GM21447 (cell line): ENCODE data around the gene CALHM5.

Experiments used
- ATAC-seq: cut with Tn5 transposase; IDR thresholded peaks from one replicate; pipeline ENCODE4 v1.9.1; 2021; ENCODE audit not compliant: unreplicated experiment

The CALHM5 gene

DNA sequence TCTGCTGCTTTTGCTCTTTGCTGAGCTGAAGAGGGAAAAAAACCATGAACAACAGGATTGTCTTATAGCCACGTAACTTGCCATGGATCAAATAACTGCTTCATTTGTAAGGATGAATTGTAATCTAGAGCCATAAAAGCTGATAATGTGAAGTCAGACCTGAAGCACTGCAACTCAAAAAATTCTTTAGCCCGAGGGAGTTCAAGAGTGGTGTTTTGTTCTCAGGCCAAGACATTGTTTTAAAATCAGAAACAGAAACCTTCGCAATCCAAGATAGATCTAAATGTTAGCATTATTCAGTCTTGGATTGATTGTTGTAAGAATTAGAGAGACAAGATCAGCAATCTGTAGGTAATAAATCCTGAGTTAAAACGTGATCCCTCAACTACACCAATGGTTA is 34.2 kb downstream of the CALHM5 start, which contains the start of gene TRAPPC3L:
Gene TRAPPC3L, minus strand, starts transcription at position 34 of the 400 bp plus-strand sequence. CDS start 170 bp downstream, outside the sequence.
- ATAC-seq: no peak

DNA sequence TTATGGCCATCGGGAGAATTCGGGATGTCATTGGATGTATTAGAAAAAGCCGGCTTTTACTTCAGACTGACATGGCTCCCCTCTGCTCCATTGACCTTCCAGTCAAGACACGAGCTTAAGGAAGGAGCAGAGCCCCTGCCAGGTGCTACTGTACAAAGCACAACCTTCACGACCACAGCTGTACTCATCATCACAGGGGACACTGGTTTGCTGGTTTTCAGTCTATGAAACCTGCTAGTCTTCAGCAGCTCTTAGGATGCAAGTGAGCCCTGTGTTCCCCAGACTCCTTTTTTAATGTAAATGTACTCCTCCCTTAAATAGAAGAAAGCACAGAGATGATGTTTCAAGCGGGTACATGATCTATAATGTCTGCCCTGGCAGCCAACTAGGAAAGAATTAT is 35.9 kb downstream of the CALHM5 start:
- no peak for ATAC-seq

DNA sequence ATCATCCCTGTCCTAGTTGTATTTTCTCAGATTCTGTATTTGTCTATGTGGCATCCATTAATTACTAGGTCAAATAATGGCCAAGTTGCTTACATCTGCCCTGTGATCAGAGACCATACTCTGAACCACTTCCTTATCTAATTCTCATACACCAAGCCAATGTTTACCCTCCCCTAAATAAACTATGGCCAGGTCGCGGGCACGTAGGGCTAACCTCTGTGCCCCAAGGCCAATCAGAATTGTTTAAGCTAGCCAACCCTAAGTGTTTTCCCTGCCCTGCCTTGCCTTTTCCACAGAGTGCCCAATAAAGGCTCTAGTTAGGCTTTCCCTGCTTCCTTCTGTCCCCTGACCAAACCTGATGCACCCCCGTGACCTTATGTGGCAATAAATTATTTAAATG is 39.4 kb downstream of the CALHM5 start:
- no peak for ATAC-seq

DNA sequence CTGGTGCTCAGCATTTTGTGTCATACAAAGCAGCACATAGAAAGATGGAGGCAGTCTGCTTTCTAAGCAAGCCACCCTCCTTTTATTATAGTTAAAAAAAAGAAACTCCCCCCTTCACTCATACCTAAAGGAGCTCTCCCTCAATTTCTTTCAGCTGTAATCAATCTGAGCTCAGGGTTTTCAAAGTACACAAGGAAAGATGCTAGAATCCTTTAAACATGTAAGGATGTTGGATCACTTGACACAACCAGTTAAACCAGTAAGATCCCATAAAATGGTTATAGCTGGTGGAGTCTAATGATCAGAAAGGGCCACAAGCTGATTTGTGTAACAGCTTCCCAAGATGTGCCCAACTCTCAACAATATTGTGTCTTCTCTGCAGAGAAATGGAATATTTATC is 42.0 kb downstream of the CALHM5 start, which contains the start of gene CALHM4:
Gene CALHM4, plus strand, starts transcription at position 301 of the 400 bp plus-strand sequence. Its CDS starts 43 bp downstream, at position 344.
- ATAC-seq: no peak

DNA sequence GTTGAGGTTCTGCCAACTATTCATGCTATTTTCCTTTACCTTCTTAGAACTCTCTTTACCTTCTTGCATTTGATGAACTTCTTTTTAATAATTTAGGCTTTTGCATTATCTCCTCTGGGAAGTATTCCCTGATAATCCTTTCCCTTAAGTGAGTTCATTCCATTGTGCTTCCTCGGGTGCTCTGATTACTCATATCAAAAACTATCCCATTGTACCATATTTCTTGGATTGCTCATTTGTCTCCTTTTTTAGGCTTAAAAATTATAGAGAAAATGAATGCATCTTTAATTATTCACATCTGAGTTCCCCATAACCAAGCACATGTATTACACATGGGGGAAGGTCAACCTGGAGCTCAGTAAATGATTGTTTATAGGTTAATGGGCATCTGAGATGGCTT is 44.6 kb downstream of the CALHM5 start:
- ATAC-seq: no peak

DNA sequence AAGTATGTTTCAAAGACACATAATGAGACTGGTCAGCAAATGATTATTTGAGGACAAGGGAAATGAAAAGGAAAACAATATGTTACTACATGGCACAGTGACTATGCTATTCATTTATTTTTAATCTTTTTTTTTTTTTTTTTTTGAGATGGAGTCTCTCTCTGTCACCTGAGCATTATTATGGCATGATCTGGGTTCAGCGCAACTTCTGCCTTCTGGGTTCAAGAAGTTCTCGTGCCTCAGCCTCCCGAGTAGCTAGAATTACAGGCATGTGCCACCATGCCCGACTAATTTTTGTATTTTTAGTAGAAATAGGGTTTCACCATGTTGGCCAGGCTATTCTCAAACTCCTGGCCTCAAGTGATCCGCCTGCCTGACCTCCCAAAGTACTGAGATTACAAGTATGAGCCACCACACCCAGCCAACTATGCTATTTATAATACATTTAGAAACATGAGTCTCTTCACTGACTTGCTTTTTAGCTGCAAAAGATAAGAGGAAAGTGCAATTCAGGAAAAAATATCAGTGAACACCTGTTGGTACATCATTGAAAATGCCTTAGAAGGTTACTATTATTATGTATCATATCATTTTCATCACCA is 45.5 kb downstream of the CALHM5 start:
- no peak for ATAC-seq

DNA sequence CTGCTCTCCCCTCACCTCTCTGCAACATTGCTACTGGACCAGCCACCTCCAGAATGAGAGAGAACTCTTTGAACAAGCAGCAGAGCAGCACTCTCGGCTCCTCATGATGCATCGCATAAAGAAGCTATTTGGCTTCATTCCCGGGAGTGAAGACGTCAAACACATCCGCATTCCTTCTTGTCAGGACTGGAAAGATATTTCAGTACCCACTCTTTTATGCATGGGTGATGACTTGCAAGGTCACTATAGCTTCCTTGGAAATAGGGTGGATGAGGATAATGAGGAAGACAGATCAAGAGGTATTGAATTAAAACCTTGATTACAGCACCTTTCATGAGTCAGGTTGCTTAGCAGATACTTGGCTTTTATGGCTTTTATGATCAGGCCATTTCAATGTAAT is 46.5 kb downstream of the CALHM5 start:
- no peak for ATAC-seq

DNA sequence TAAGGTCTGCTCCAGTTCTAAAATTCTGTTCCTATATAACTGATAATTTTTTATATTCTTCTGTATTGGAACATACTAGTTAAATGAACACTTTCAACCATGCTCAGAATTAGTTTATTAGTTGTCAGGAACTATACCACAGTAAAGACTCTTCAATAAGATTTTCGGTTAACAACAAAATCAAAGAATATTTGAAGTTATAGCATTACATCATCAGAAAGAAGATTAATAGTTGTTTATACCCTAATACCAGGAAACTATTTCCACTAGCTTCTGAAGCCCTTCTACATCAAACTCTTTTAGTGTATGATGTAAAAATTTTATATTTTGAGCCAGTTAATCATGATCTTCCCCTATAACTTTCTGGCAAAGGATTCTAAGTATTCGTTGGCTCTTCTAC is 48.7 kb downstream of the CALHM5 start:
- no peak for ATAC-seq

DNA sequence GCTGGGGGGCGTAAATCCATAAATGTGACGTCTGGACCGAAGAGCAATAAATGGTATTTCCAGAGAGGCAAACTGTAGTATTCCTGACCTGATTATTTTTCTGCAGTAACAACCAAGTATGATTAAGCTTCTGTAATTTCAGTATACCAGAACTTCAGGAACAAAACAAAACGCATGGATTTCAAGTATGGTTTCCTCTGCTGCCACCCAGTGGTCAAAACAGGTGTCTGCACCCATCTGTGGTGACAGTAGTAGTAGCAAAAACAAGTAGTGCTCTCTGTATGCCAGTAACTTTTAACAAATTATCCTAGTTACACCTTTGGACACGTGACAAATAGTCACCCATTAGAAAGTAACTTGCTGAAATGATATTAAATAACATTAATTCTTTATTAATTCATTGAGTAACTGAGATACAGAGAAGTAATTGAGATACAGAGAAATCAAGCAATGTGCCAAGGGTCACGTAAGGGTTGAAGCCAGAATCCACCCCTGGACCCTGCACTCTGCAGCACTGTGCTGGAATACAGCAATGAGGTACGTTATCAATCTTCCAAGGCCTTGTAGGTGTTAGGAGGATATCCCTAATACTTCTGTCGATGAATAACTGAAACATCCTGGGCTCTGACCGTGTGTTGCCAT is 50.1 kb downstream of the CALHM5 start:
- no peak for ATAC-seq

DNA sequence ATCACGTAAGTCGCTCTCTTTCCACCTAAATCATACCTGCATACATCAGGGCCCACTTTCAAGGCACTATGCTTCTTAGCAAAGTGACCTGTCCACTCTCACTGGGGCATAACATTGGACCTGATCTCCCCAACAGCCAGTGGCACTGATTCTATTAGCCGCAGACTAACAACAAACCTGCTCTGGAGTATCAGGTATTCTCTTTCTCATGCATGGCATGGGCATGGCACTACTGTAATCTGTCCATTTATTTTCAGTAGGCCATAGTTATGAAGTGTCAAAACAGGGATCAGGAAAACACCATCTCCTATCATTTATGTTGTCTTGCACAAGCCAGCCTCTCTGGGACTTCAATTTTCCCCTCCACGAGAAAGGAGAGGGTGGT is 50.6 kb downstream of the CALHM5 start:
- no peak for ATAC-seq

DNA sequence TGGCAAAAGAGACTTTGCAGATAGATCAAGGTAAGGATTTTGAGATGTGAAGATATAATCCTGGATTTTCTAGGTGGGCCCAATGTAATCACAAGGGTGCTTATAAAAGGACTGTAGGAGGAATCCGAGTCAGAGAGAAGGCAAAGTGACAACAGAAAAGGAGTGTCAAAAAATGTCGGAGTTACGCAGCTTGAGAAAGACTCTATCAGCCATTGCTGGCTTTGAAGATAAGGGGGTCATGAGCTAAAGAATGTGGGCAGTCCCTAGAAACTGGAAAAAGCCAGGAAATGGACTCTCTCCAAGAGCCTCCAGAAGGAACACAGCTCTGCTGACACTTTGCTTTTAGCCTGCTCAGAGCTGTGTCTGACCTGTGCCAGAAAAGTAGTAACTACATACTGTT is 51.2 kb downstream of the CALHM5 start:
- ATAC-seq: no peak

DNA sequence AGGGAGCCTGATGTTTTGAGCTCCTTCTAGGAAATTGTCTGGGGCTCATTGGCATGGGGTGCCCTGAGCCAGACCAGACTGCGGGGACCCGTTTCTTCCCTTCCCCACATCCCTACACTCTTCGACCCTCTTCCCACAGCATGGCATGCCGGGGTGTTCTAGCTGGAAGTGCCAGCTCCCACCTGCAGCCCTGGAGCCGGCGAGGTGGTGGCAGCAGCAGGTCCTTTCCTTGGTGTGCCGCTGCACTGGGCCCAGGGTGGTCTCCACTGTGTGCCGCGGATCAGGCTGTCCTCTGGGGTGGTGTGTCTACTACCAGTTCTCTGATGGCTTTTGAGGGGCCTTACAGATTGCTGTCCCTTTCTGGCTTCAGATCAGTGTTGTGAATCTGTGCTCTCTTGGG is 52.4 kb downstream of the CALHM5 start:
- ATAC-seq: no peak

DNA sequence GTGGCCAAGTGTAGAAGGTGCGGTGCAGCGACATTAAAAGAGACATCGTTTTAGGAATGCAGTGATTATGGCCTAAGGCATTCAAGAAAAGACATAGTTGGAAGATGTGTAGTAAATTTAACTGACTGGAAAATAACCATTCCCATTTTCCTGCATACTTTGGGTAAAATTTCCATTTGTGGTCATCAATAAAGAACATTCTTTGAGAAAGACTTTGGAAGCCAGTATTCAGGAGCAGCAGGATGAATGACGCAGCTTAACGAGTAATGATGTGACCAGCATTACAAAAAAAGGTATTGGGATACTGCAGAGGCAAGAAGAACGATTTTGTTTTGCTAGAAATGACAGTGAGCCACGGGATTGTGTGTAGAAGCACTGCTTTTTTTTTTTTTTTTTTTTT is 52.9 kb downstream of the CALHM5 start:
- ATAC-seq: no peak

DNA sequence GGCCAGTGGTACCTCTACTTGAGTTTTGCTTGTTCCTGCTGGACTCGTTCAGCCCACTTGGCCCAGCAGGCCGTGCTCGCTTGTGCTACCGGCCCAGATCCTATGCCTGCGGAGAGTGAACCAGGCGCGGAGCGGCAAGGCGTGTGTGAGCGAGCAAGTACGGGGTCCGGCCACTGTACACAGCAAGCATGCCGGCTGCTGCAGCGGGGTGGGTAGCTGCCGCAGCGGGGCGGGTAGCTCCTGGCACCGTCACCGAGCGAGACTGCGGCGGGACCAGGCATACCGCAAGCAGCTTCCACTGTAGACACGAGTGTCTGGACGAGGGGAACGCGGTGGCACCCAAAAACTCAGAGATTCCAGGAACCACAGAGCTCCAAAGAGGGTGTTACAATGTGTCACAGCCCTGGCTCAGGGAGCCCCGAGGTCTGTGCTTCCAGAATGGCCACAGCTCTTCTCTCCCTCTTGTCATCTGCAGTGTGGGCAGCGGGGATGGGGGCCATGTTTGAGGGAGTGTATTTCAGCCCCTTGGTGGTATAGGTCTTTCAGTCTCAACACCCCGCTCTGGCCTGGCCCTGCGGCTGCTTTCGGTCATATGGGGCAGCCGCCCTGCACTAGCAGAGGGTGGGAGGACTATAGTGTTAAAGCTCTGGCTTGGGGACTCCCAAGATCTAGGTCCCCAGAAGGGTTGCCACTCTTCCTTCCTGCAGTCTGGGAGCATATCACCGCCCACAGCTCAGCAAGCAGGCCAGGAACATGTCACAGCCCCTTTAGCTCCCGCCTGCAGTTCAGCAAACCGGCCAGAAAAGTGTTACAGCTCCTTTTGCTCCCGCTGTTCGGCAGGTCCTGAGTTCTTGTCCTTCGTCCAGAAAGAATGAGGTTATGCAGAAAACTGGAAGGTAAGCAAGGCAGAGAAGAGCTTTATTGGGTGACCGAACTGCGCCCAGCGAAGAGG is 53.8 kb downstream of the CALHM5 start:
- no peak for ATAC-seq

DNA sequence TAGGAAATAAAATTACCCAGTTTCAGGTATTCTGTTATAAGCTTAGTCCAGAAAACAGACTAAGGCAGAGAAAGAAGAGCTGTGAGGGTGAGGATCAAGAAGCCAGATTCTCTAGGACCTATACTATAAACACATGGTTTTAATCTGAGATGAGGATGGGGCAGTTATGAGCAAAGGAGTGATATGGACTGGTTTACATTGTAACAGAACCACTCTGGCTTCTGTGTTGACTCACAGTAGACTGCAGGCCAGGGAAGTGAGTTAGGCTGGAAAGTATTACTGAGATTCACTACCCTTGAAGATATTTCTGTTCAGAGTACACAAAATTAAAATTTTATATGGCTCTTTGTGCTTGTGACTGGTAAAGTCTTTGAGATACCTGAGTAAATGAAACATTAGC is 56.7 kb downstream of the CALHM5 start:
- ATAC-seq: no peak

DNA sequence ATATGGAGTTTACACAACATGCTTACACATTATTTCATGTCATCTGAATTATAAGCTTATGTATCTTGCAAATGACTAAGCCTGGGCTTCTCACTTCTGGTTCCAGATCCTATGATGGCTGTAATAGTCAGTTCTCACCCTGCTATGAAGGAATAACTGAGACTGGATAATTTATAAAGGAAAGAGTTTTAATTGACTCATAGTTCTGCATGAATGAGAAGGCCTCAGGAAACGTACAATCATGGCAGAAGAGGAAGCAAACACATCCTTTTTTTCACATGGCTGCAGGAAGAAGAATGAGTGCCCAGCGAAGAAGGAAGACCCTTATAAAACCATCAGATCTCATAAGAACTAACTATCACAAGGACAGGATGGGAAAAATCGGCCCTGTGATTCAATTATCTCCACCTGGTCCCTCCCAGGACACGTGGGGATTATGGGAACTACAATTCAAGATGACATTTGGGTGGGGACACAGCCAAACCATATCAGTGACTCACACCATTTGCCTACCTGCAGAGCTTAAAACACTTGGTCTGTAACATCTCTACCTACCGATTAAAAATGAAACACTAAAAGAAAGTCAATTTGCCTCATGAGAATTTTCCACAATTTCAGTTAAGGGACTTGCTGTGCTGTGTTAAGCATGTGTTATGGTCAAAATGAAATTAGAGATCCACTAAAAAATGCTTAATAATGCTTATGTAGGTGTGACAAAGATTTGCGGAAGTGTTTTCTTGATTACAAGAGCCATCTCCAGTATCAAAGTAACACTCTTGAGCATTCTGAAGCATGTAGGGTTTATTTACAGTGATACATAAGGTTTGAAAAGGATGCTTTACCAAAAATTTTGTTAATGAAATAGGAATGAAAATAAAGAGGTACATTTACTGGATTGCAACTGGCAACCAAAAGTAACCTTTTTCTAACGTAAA is 57.6 kb downstream of the CALHM5 start:
- no peak for ATAC-seq

DNA sequence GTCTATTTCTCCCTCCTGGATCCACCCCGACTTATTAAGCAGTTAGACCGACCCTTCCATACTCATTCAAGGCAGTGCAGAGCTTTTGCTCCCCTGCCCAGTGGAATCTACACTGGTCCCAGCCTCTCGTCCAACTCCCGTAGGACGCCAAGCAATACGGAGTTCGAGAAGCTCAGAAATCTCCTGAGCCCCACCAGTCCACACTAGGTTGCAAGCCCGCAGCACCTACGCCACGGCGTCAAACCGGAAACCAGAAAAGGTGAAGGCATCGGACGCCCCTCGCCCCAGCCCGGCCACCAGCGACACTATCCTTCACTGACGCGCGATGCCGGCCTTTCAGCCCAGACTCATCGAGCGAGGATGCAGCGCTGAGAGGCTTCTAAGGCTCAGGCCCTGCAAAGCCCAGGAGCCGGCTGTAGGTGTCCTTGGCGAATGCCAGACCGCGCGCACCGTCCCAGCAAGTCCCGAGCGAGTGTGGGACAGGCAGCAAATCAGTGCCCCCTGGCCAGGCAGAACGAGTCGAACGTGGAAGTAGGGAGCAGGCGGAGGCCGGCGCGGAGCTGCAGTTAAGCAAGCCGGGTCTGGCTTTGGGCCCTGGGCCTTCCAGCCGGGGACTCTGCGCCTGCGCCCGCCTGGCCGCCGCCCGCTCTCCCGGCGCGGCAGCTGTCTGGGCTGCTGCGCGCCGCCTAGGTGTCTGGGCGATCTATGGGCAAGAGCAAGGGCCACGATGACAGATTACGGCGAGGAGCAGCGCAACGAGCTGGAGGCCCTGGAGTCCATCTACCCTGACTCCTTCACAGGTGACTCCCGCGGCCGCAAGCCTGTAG is 59.6 kb downstream of the CALHM5 start, which contains the start of gene RWDD1:
Gene RWDD1, plus strand, starts transcription at position 649 of the 827 bp plus-strand sequence. Its CDS starts 79 bp downstream, at position 728.
- ATAC-seq: peak; percentile 90

DNA sequence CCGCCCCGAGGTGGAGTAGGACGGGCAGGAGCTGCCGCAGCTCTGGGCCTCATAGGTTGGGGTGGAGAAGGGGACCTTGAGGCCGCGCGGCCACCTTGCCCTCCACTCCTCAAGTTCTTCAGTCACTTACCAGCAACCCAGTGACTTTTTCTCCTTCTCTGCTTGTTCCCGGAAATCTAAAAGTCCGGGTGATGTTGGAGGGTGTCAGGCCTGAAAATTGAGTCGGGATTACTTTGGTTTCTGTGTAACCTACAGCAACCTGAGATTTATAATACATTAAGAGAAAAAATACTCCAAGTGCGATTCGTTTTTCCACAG is 60.2 kb downstream of the CALHM5 start:
- no peak for ATAC-seq

DNA sequence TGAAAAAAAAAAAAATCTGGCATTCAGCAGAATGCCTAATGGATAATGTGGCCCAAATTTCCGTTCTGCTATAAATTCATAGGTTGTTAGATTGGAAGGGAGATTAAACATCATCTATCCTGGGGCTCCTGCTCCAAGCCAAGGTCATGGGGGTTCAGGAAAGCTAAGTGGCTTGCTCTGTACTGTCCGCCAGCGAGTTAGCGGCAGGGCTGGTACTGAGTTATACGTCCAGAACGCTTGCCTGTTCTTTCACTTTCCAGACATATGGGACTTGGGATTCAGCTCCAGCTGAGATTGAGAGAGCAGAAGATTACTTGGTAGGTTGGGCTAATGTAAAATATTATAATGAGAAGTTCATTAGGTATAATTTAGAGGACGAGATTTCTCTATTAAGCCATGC is 60.7 kb downstream of the CALHM5 start:
- ATAC-seq: no peak
